Activated naive CD4-positive, alpha-beta T cell treated with anti-CD3 and anti-CD28 coated beads for 36 hours (primary cell): ENCODE data around the gene PTDSS2. TPM values are rescaled to one million over a fixed set of nuclear protein-coding genes. Genes with fewer than 3 reads are reported as not detected.
A peak's percentile ranks its signal among the peaks of the same experiment; 100 is the strongest.

Experiments
- CTCF ChIA-PET: fragments of 350-600 bp; sonication (Branson Sonifier 250); formaldehyde crosslinking; loops from one replicate; lab custom pipeline; 2021; ENCODE audit warnings: antibody characterized with exemption; lab: Charles Lee
- DNase-seq: peaks from one replicate; pipeline ENCODE4 v3.0.0-alpha.2; 2020
- H3K27ac Mint-ChIP-seq: one replicate; pipeline ENCODE4 v1.8.0; 2021; ENCODE audit warnings: mild to moderate bottlenecking, mixed read lengths
- H3K27me3 Mint-ChIP-seq: one replicate; pipeline ENCODE4 v1.8.0; 2021; ENCODE audit warnings: low read depth, mixed read lengths
- H3K36me3 Mint-ChIP-seq: one replicate; pipeline ENCODE4 v1.8.0; 2021; ENCODE audit warnings: low read depth, mixed read lengths
- H3K4me1 Mint-ChIP-seq: one replicate; pipeline ENCODE4 v1.8.0; 2021; ENCODE audit warnings: low read depth, mixed read lengths
- H3K4me3 Mint-ChIP-seq: one replicate; pipeline ENCODE4 v1.8.0; 2021; ENCODE audit warnings: mild to moderate bottlenecking, moderate library complexity, mixed read lengths
- H3K9me3 Mint-ChIP-seq: one replicate; pipeline ENCODE4 v1.8.0; 2021; ENCODE audit warnings: mixed read lengths
- intact Hi-C: fragments of 100-400 bp; cut with micrococcal nuclease; formaldehyde crosslinking; loops from one replicate; pipeline ENCODE4 v1.15.1; 2023
- total RNA-seq, 2 experiments: library from RNA; stranded (reverse); gene quantifications; one replicate each; pipeline ENCODE4 v1.2.3, GENCODE V29; 2021

Gene PTDSS2
- total RNA-seq, 2 experiments from 2014 or later = 12.1 to 15.0 TPM

- CTCF ChIA-PET = interaction anchor here (0.6 to 1.0 kb wide), 2 partner anchors 14 to 32 kb away, joined by 3 read pairs; no protein-coding TSS in a partner anchor
- Mint-ChIP-seq H3K36me3 (peaks cover 19% of the 10 kb centered on the region), H3K4me3 (peak overlapping the region; percentile 92), H3K27me3 (no peaks in the 10 kb centered on the region), H3K27ac (no peak overlapping the region), H3K9me3 (no peaks in the 10 kb centered on the region), H3K4me1 (peaks cover 22% of the 10 kb centered on the region)
- intact Hi-C loops = no loop called here
- no peak for DNase-seq
These were observed 54.2 kb downstream of the PTDSS2 start for GRCh38 chr11:504053-504993.

- Mint-ChIP-seq H3K4me3 (peak overlapping the region; percentile 92), H3K27me3 (no peaks in the 10 kb centered on the region), H3K4me1 (peaks cover 22% of the 10 kb centered on the region), H3K27ac (no peak overlapping the region), H3K9me3 (no peaks in the 10 kb centered on the region), H3K36me3 (peaks cover 23% of the 10 kb centered on the region)
- intact Hi-C loops = no loop called here
- no peak for DNase-seq
- CTCF ChIA-PET = interaction anchor here (1.0 to 1.4 kb wide), 3 partner anchors 13 to 57 kb away, joined by 3 read pairs; no protein-coding TSS in a partner anchor
These were observed 54.9 kb downstream of the PTDSS2 start for GRCh38 chr11:504994-505344.

- H3K9me3 Mint-ChIP-seq = no peaks in the 10 kb centered on the region
- peak overlapping the region; percentile 99 for H3K27ac Mint-ChIP-seq
- peak; percentile 98 for DNase-seq
- CTCF ChIA-PET = interaction anchor here (0.8 to 1.4 kb wide), 3 partner anchors 13 to 58 kb away, joined by 3 to 4 read pairs (median 3); partner anchors contain the start of gene PTDSS2
- intact Hi-C loops = loop anchor here (1.0 to 2.0 kb wide), 11 partner anchors 54 to 303 kb away; partner anchors contain the start of genes BET1L, LMNTD2, PHRF1 and PSMD13
- H3K36me3 Mint-ChIP-seq = peaks cover 21% of the 10 kb centered on the region
- H3K4me1 Mint-ChIP-seq = peaks cover 22% of the 10 kb centered on the region
- no peaks in the 10 kb centered on the region for H3K27me3 Mint-ChIP-seq
- H3K4me3 Mint-ChIP-seq = peak overlapping the region; percentile 92
These were observed 56.3 kb downstream of the PTDSS2 start for GRCh38 chr11:506238-506994.

- DNase-seq = peak; percentile 99
- H3K4me1 Mint-ChIP-seq = peaks cover 22% of the 10 kb centered on the region
- CTCF ChIA-PET = interaction anchor here (0.6 to 0.8 kb wide), 2 partner anchors 12 to 203 kb away, joined by 3 to 4 read pairs; no protein-coding TSS in a partner anchor
- no peaks in the 10 kb centered on the region for H3K9me3 Mint-ChIP-seq
- peaks cover 21% of the 10 kb centered on the region for H3K36me3 Mint-ChIP-seq
- H3K27ac Mint-ChIP-seq = peak within 1 kb of the TSS; percentile 99
- peak within 1 kb of the TSS; percentile 92 for H3K4me3 Mint-ChIP-seq
- H3K27me3 Mint-ChIP-seq = no peaks in the 10 kb centered on the region
- intact Hi-C loops = loop anchor here (1.0 to 2.0 kb wide), 16 partner anchors 11 to 302 kb away; partner anchors contain the start of genes BET1L, DEAF1, HRAS and LMNTD2
These were observed 57.1 kb downstream of the PTDSS2 start, which contains the start of gene RNH1 for GRCh38 chr11:506995-507726. Gene RNH1, minus strand, starts transcription at chr11:507242. Its CDS starts 5,080 bp downstream, at chr11:502162.

GRCh38 chr11:507727-508515, 57.8 kb downstream of the PTDSS2 start:
- peaks cover 21% of the 10 kb centered on the region for H3K36me3 Mint-ChIP-seq
- peak overlapping the region; percentile 71 for H3K4me3 Mint-ChIP-seq
- no peaks in the 10 kb centered on the region for H3K27me3 Mint-ChIP-seq
- no peaks in the 10 kb centered on the region for H3K9me3 Mint-ChIP-seq
- intact Hi-C loops = loop anchor here (1.0 to 2.0 kb wide), 11 partner anchors 10 to 289 kb away; partner anchors contain the start of genes DEAF1, HRAS, LMNTD2 and PSMD13
- H3K27ac Mint-ChIP-seq = no peak overlapping the region
- CTCF ChIA-PET = interaction anchor here (0.6 to 2.9 kb wide), 2 partner anchors 11 to 203 kb away, joined by 3 to 19 read pairs; no protein-coding TSS in a partner anchor
- H3K4me1 Mint-ChIP-seq = peaks cover 22% of the 10 kb centered on the region
- DNase-seq = no peak

- peaks cover 16% of the 10 kb centered on the region for H3K4me1 Mint-ChIP-seq
- intact Hi-C loops = no loop called here
- H3K27ac Mint-ChIP-seq = no peak overlapping the region
- no peak for DNase-seq
- H3K4me3 Mint-ChIP-seq = no peak overlapping the region
- H3K36me3 Mint-ChIP-seq = peaks cover 22% of the 10 kb centered on the region
- no peaks in the 10 kb centered on the region for H3K27me3 Mint-ChIP-seq
- H3K9me3 Mint-ChIP-seq = no peaks in the 10 kb centered on the region
- CTCF ChIA-PET = interaction anchor here (0.8 to 2.9 kb wide), 2 partner anchors 10 to 102 kb away, joined by 4 to 19 read pairs; no protein-coding TSS in a partner anchor
These were observed 58.9 kb downstream of the PTDSS2 start for GRCh38 chr11:508956-509355.

- H3K27ac Mint-ChIP-seq = no peak overlapping the region
These were observed 62.9 kb downstream of the PTDSS2 start for GRCh38 chr11:512761-513595.

GRCh38 chr11:514606-515005, 64.5 kb downstream of the PTDSS2 start:
- Mint-ChIP-seq H3K27me3 (no peaks in the 10 kb centered on the region), H3K4me1 (peaks cover 2% of the 10 kb centered on the region), H3K27ac (no peak overlapping the region), H3K4me3 (no peak overlapping the region), H3K36me3 (peaks cover 11% of the 10 kb centered on the region), H3K9me3 (peaks cover 6% of the 10 kb centered on the region)
- CTCF ChIA-PET = no interaction called here
- DNase-seq = no peak
- intact Hi-C loops = no loop called here

More at GRCh38 chr11:512761-513595, 62.9 kb downstream of the PTDSS2 start:
- no peaks in the 10 kb centered on the region for H3K27me3 Mint-ChIP-seq
- H3K9me3 Mint-ChIP-seq = peaks cover 6% of the 10 kb centered on the region
- H3K36me3 Mint-ChIP-seq = peaks cover 15% of the 10 kb centered on the region
- DNase-seq = no peak
- intact Hi-C loops = no loop called here
- peaks cover 3% of the 10 kb centered on the region for H3K4me1 Mint-ChIP-seq
- H3K4me3 Mint-ChIP-seq = no peak overlapping the region
- CTCF ChIA-PET = no interaction called here

GRCh38 chr11:515131-515530, 65.1 kb downstream of the PTDSS2 start:
- peaks cover 2% of the 10 kb centered on the region for H3K4me1 Mint-ChIP-seq
- H3K4me3 Mint-ChIP-seq = no peak overlapping the region
- intact Hi-C loops = no loop called here
- no peaks in the 10 kb centered on the region for H3K27me3 Mint-ChIP-seq
- no peak for DNase-seq
- peaks cover 7% of the 10 kb centered on the region for H3K36me3 Mint-ChIP-seq
- H3K9me3 Mint-ChIP-seq = peaks cover 6% of the 10 kb centered on the region
- CTCF ChIA-PET = no interaction called here
- no peak overlapping the region for H3K27ac Mint-ChIP-seq

- DNase-seq = no peak
- CTCF ChIA-PET = interaction anchor here (1.0 kb wide), 1 partner anchor 18 kb away, joined by 5 read pairs; no protein-coding TSS in a partner anchor
- Mint-ChIP-seq H3K4me3 (no peak overlapping the region), H3K27ac (no peak overlapping the region), H3K36me3 (peaks cover 4% of the 10 kb centered on the region), H3K27me3 (no peaks in the 10 kb centered on the region), H3K9me3 (peaks cover 6% of the 10 kb centered on the region), H3K4me1 (peaks cover 4% of the 10 kb centered on the region)
- intact Hi-C loops = no loop called here
These were observed 66.3 kb downstream of the PTDSS2 start for GRCh38 chr11:516400-516799.
